AG04450 (cell line): ENCODE measurements around the gene TAF3. TPM values are rescaled to one million over a fixed set of nuclear protein-coding genes. Genes with fewer than 3 reads are reported as not detected.

Experiments
- CTCF ChIA-PET: fragments of 300-600, 350-600 bp; formaldehyde crosslinking; extraction: SDS; loops from one replicate; lab custom pipeline; 2022; ENCODE audit warnings: antibody characterized with exemption, inconsistent platforms; lab: Charles Lee
- POLR2A ChIA-PET: fragments of 350-600 bp; formaldehyde crosslinking; extraction: SDS; loops from one replicate; lab custom pipeline; 2021; ENCODE audit warnings: antibody characterized with exemption, inconsistent platforms; lab: Yijun Ruan, JAX
- DNase-seq: peaks from one replicate; pipeline ENCODE4 v3.0.0-alpha.2; 2011; ENCODE audit warnings: low read depth, low spot score
- H3K27ac ChIP-seq: one replicate; pipeline ENCODE4 v1.5.1; 2012; ENCODE audit warnings: low read depth, low read length, control low read depth
- H3K27me3 ChIP-seq: one replicate; pipeline ENCODE4 v1.6.0; 2012; ENCODE audit warnings: low read length; ENCODE audit not compliant: control insufficient read depth, insufficient read depth
- H3K4me3 ChIP-seq: 2 replicates; pipeline ENCODE4 v1.5.1; 2011; ENCODE audit warnings: mild to moderate bottlenecking, low read depth, low read length, control low read depth
- H3K9me3 ChIP-seq: 2 replicates; pipeline ENCODE4 v1.5.1; 2012; ENCODE audit warnings: low read length; ENCODE audit not compliant: control insufficient read depth, insufficient read depth
- CTCF ChIP-seq: IDR thresholded peaks from 2 replicates; pipeline ENCODE4 v1.5.1; 2011; ENCODE audit warnings: low read depth, low read length, control low read depth, inconsistent platforms
- polyA plus RNA-seq: library from polyadenylated mRNA; depleted of rRNA; stranded (reverse); fragments of >200 nt; gene quantifications from 2 replicates; pipeline ENCODE4 v1.2.3, GENCODE V29; 2011

Gene TAF3
- polyA plus RNA-seq, 1 experiment = 3.1 TPM

GRCh38 chr10:8036506-8037198, 218.3 kb downstream of the TAF3 start:
- CTCF ChIA-PET = no interaction called here
- H3K27me3 ChIP-seq = peaks cover 92% of the 10 kb centered on the region
- DNase-seq = no peak
- H3K9me3 ChIP-seq = peaks cover 13% of the 10 kb centered on the region; the same call in 1 of the 2 replicates
- TF ChIP-seq CTCF = no peak
- POLR2A ChIA-PET = no interaction called here
- no peak overlapping the region for H3K4me3 ChIP-seq
- H3K27ac ChIP-seq = no peak overlapping the region

- TF ChIP-seq CTCF = no peak
- no peak overlapping the region for H3K4me3 ChIP-seq
- peaks cover 13% of the 10 kb centered on the region; the same call in 1 of the 2 replicates for H3K9me3 ChIP-seq
- no peak overlapping the region for H3K27ac ChIP-seq
- DNase-seq = no peak
- ChIA-PET POLR2A (no interaction called here), CTCF (no interaction called here)
- peaks cover 93% of the 10 kb centered on the region for H3K27me3 ChIP-seq
Observed at GRCh38 chr10:8037199-8037801, 219.0 kb downstream of the TAF3 start.

- Histone ChIP-seq H3K27me3 (peaks cover 96% of the 10 kb centered on the region), H3K27ac (no peak overlapping the region), H3K9me3 (peaks cover 13% of the 10 kb centered on the region; the same call in 1 of the 2 replicates), H3K4me3 (no peak overlapping the region)
- DNase-seq = no peak
- ChIA-PET POLR2A (no interaction called here), CTCF (no interaction called here)
- TF ChIP-seq CTCF = no peak
Observed at GRCh38 chr10:8037941-8038894, 219.9 kb downstream of the TAF3 start.

GRCh38 chr10:8039321-8039881, 221.1 kb downstream of the TAF3 start:
- no peak for TF ChIP-seq CTCF
- DNase-seq = no peak

More at GRCh38 chr10:8039321-8039881, 221.1 kb downstream of the TAF3 start:
- H3K27ac ChIP-seq = no peak overlapping the region
- no peak overlapping the region for H3K4me3 ChIP-seq
- H3K9me3 ChIP-seq = peaks cover 11% of the 10 kb centered on the region; the same call in 1 of the 2 replicates
- CTCF ChIA-PET = no interaction called here
- H3K27me3 ChIP-seq = peaks cover 96% of the 10 kb centered on the region
- POLR2A ChIA-PET = no interaction called here
